Panc1 (cell line): ENCODE data around the gene FIGNL2. TPM values are rescaled to one million over a fixed set of nuclear protein-coding genes. Genes with fewer than 3 reads are reported as not detected.

Experiments used
- ATAC-seq: fragments of 200-7000 bp; cut with Tn5 transposase; 2 replicates; pipeline ENCODE4 v1.9.1; 2020; ENCODE audit warnings: mild to moderate bottlenecking, moderate library complexity
- BruUV-seq: library from RNA; stranded (reverse); fragments of 400-500 nt; replicated peaks from 2 replicates; lab custom pipeline; 2021; lab: Mats Ljungman, UMichigan
- CTCF ChIA-PET: fragments of 300-600 bp; sonication (Branson Sonifier 250); formaldehyde crosslinking; loops from one replicate; lab custom pipeline; 2022; ENCODE audit warnings: antibody characterized with exemption; lab: Charles Lee
- POLR2A ChIA-PET: fragments of 300-600 bp; sonication (Branson Sonifier 250); formaldehyde crosslinking; loops from one replicate; lab custom pipeline; 2022; ENCODE audit warnings: antibody characterized with exemption; lab: Charles Lee
- DNase-seq: peaks from one replicate; pipeline ENCODE4 v3.0.0-alpha.2; 2010; ENCODE audit warnings: low read depth, low spot score
- H3K27ac ChIP-seq: 2 replicates; pipeline ENCODE4 v1.5.1; 2011; ENCODE audit warnings: mild to moderate bottlenecking, low read length, inconsistent platforms
- H3K27me3 ChIP-seq: fragments of 200-500 bp; sonication (Bioruptor generic); 2 replicates; pipeline ENCODE4 v1.6.0; 2014; ENCODE audit warnings: low read length, inconsistent platforms; ENCODE audit not compliant: control insufficient read depth, insufficient read depth
- H3K36me3 ChIP-seq: fragments of 200-500 bp; sonication (Bioruptor generic); 2 replicates; pipeline ENCODE4 v1.5.1; 2014; ENCODE audit warnings: inconsistent platforms, mild to moderate bottlenecking, low read length, moderate library complexity; ENCODE audit not compliant: control insufficient read depth, insufficient read depth
- H3K4me1 ChIP-seq: 2 replicates; pipeline ENCODE4 v1.5.1; 2011; ENCODE audit warnings: inconsistent platforms, mild to moderate bottlenecking, low read length, moderate library complexity; ENCODE audit not compliant: control insufficient read depth, insufficient read depth
- H3K4me3 ChIP-seq, 2 experiments: 2 replicates each; pipeline ENCODE4 v1.5.1; 2011 to 2012; ENCODE audit warnings: low read depth in 2 of 2, low read length in 2 of 2, mild to moderate bottlenecking in 2 of 2, inconsistent platforms in 1 of 2, moderate library complexity in 1 of 2
- H3K9me3 ChIP-seq: fragments of 200-500 bp; sonication (Bioruptor generic); 2 replicates; pipeline ENCODE4 v1.5.1; 2014; ENCODE audit warnings: low read depth, mild to moderate bottlenecking, inconsistent platforms, low read length, moderate library complexity; ENCODE audit not compliant: control insufficient read depth, insufficient read depth
- POLR2AphosphoS5 ChIP-seq: IDR thresholded peaks from 2 replicates; pipeline ENCODE4 v1.6.1; 2012; ENCODE audit warnings: mild to moderate bottlenecking, low read depth, low read length, moderate library complexity
- SIN3A ChIP-seq: IDR thresholded peaks from 2 replicates; pipeline ENCODE4 v1.6.1; 2012; ENCODE audit warnings: low read depth, mild to moderate bottlenecking, low read length, moderate library complexity, borderline replicate concordance; ENCODE audit not compliant: insufficient read depth
- TCF7L2 ChIP-seq: IDR thresholded peaks from 2 replicates; pipeline ENCODE4 v1.6.1; 2011; ENCODE audit warnings: mild to moderate bottlenecking, low read depth, low read length, inconsistent platforms
- in situ Hi-C: cut with HindIII; loops from 2 replicates; pipeline ENCODE4 v1.10.0; 2016; ENCODE audit warnings: low sequenced_read_pairs, low pct_unique_long_range_greater_than_20kb
- intact Hi-C: fragments of 100-400 bp; cut with micrococcal nuclease; formaldehyde crosslinking; loops from one replicate; pipeline ENCODE4 v1.10.0; 2022; ENCODE audit not compliant: unreplicated experiment
- total RNA-seq: library from RNA; stranded (reverse); gene quantifications from one replicate; pipeline ENCODE4 v1.2.1, GENCODE V29; 2021; ENCODE audit not compliant: unreplicated experiment
- TF ChIP-seq, protein P1 (sequence below): fragments of 450-650 bp; IDR thresholded peaks from 2 replicates; pipeline ENCODE4 v1.5.1; 2017; ENCODE audit warnings: mild to moderate bottlenecking
- TF ChIP-seq, protein P2 (sequence below), 2 experiments: IDR thresholded peaks; 2 replicates each; pipeline ENCODE4 v1.6.1; 2011 to 2012; ENCODE audit warnings: low read depth in 2 of 2, control low read depth in 1 of 2, low read length in 1 of 2, mild to moderate bottlenecking in 1 of 2, moderate library complexity in 1 of 2; ENCODE audit not compliant: insufficient read depth in 1 of 2

The FIGNL2 gene
- total RNA-seq, 1 experiment from 2014 or later = 0.23 TPM

- POLR2A ChIA-PET = no interaction called here
- intact Hi-C loops (no loop called here), in situ Hi-C loops (no loop called here)
- Histone ChIP-seq H3K36me3 (no peaks in the 10 kb centered on the region), H3K4me1 (no peaks in the 10 kb centered on the region; the same call in none of the 2 replicates), H3K27me3 (no peaks in the 10 kb centered on the region), H3K9me3 (no peaks in the 10 kb centered on the region), H3K4me3 (no peak overlapping the region), H3K27ac (no peak overlapping the region)
- CTCF ChIA-PET = interaction anchor here (0.7 kb wide), 1 partner anchor 17 kb away, joined by 4 read pairs; no protein-coding TSS in a partner anchor
- ATAC-seq (no peak), DNase-seq (no peak)
- TF ChIP-seq POLR2AphosphoS5 (no peak), TCF7L2 (no peak), SIN3A (no peak)
- TF ChIP-seq, protein P1, sequence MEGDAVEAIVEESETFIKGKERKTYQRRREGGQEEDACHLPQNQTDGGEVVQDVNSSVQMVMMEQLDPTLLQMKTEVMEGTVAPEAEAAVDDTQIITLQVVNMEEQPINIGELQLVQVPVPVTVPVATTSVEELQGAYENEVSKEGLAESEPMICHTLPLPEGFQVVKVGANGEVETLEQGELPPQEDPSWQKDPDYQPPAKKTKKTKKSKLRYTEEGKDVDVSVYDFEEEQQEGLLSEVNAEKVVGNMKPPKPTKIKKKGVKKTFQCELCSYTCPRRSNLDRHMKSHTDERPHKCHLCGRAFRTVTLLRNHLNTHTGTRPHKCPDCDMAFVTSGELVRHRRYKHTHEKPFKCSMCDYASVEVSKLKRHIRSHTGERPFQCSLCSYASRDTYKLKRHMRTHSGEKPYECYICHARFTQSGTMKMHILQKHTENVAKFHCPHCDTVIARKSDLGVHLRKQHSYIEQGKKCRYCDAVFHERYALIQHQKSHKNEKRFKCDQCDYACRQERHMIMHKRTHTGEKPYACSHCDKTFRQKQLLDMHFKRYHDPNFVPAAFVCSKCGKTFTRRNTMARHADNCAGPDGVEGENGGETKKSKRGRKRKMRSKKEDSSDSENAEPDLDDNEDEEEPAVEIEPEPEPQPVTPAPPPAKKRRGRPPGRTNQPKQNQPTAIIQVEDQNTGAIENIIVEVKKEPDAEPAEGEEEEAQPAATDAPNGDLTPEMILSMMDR = no peak
- BruUV-seq = no TSS peak
These were observed 35.6 kb downstream of the FIGNL2 start for GRCh38 chr12:51812871-51813270.

DNA sequence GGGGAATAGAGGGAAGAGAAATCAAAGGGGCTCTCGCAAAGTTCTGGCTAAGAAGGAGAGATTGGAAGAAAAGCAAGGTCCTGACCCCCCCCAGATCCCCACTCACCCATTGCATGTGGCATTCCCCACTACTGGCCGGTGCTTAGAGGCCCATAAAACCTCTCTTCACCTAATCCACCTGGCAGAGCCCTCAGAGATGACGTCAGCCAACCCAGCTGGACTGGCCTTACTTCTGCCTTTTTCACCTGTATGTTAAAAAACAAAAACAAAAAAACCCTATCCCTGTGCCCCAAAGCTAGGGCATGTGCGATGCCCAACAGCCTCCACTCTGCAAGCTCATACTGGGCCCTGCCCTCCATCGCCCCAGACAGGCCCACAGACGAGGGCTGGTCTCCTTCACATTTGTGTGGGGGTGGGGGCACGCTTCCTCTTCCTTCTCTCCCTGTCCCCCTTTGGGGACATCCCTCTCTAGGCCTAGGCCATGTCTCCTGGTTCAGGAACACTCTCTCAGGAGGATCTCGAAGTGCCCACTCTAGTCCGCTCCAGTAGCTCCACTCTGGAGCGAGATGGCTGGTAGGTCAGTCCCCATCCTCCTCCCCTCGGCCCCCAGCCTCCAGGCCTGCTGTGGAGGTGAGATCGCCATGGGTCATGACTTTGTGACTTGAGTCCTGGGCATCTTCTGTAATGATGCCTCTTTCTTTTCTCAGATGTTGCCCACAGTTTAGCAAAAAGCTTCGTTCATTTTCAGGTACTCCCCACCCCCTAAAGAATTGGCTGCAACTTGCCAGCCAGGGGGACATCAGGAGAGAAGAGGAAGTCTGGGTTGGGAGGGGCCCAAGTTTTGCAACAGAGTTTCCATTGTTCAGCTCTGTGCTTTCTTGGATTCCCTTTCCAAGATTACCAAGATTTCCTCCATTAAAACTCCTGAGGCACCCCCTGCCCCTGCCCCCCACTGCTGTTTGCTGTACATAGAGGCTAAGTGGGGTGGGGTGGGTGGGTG lies 37.0 kb downstream of the FIGNL2 start:
- no TSS peak for BruUV-seq
- intact Hi-C loops (no loop called here), in situ Hi-C loops (no loop called here)
- ChIA-PET POLR2A (interaction anchor here (0.6 kb wide), 1 partner anchor 279 kb away, joined by 3 read pairs; no protein-coding TSS in a partner anchor), CTCF (no interaction called here)
- DNase-seq = no peak
- no peak for ATAC-seq
- TF ChIP-seq, protein P1 = no peak
- TF ChIP-seq, protein P2, sequence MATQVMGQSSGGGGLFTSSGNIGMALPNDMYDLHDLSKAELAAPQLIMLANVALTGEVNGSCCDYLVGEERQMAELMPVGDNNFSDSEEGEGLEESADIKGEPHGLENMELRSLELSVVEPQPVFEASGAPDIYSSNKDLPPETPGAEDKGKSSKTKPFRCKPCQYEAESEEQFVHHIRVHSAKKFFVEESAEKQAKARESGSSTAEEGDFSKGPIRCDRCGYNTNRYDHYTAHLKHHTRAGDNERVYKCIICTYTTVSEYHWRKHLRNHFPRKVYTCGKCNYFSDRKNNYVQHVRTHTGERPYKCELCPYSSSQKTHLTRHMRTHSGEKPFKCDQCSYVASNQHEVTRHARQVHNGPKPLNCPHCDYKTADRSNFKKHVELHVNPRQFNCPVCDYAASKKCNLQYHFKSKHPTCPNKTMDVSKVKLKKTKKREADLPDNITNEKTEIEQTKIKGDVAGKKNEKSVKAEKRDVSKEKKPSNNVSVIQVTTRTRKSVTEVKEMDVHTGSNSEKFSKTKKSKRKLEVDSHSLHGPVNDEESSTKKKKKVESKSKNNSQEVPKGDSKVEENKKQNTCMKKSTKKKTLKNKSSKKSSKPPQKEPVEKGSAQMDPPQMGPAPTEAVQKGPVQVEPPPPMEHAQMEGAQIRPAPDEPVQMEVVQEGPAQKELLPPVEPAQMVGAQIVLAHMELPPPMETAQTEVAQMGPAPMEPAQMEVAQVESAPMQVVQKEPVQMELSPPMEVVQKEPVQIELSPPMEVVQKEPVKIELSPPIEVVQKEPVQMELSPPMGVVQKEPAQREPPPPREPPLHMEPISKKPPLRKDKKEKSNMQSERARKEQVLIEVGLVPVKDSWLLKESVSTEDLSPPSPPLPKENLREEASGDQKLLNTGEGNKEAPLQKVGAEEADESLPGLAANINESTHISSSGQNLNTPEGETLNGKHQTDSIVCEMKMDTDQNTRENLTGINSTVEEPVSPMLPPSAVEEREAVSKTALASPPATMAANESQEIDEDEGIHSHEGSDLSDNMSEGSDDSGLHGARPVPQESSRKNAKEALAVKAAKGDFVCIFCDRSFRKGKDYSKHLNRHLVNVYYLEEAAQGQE (IDR thresholded peaks at IDR 0.05; ENCODE audit: insufficient read depth in 1 of 2, low read depth in 2 of 2, low read length in 1 of 2) = no peak
- TF ChIP-seq SIN3A = no peak
- TF ChIP-seq POLR2AphosphoS5 = no peak
- no peak for TF ChIP-seq TCF7L2
- no peaks in the 10 kb centered on the region for H3K36me3 ChIP-seq
- no peak overlapping the region for H3K27ac ChIP-seq
- no peak overlapping the region for H3K4me3 ChIP-seq
- H3K4me1 ChIP-seq = no peaks in the 10 kb centered on the region; the same call in none of the 2 replicates
- H3K27me3 ChIP-seq = no peaks in the 10 kb centered on the region
- H3K9me3 ChIP-seq = no peaks in the 10 kb centered on the region
